Hepatocyte (in vitro differentiated cells): ENCODE data around the gene ZBTB8A. TPM values are rescaled to one million over a fixed set of nuclear protein-coding genes. Genes with fewer than 3 reads are reported as not detected.
"Not testable (repeated sequence)": the region's sequence is repeated elsewhere in the genome, so short reads cannot be mapped to it uniquely, and the experiment has no call there.

Experiments used
- DNase-seq: peaks from one replicate; pipeline ENCODE4 v3.0.0-alpha.2; 2016; ENCODE audit warnings: low spot score
- H2AFZ ChIP-seq: fragments of 200-600 bp; sonication (generic); 2 replicates; pipeline ENCODE4 v1.6.0; 2016; ENCODE audit warnings: antibody characterized with exemption, mild to moderate bottlenecking
- H3K27ac ChIP-seq: fragments of 200-600 bp; sonication (generic); 2 replicates; pipeline ENCODE4 v1.5.1; 2016; ENCODE audit warnings: mild to moderate bottlenecking
- H3K27me3 ChIP-seq: fragments of 200-600 bp; sonication (generic); 2 replicates; pipeline ENCODE4 v1.6.1; 2016
- H3K36me3 ChIP-seq: fragments of 200-600 bp; sonication (generic); replicated peaks from 2 replicates; pipeline ENCODE4 v1.5.1; 2016; ENCODE audit warnings: low read depth; ENCODE audit not compliant: insufficient read depth
- H3K4me1 ChIP-seq: fragments of 200-600 bp; sonication (generic); 2 replicates; pipeline ENCODE4 v1.5.1; 2016; ENCODE audit warnings: mild to moderate bottlenecking, moderate library complexity; ENCODE audit not compliant: insufficient read depth
- H3K4me2 ChIP-seq: fragments of 200-600 bp; sonication (generic); 2 replicates; pipeline ENCODE4 v1.6.0; 2016
- H3K4me3 ChIP-seq: fragments of 200-600 bp; sonication (generic); 2 replicates; pipeline ENCODE4 v1.5.1; 2016; ENCODE audit warnings: mild to moderate bottlenecking
- H3K79me2 ChIP-seq: fragments of 200-600 bp; sonication (generic); 2 replicates; pipeline ENCODE4 v1.6.0; 2017; ENCODE audit warnings: mild to moderate bottlenecking
- H3K9me2 ChIP-seq: fragments of 200-600 bp; sonication (generic); replicated peaks from 2 replicates; pipeline ENCODE4 v1.6.0; 2017; ENCODE audit warnings: mild to moderate bottlenecking; ENCODE audit not compliant: insufficient read depth
- H3K9me3 ChIP-seq: fragments of 200-600 bp; sonication (generic); 2 replicates; pipeline ENCODE4 v1.5.1; 2016; ENCODE audit warnings: low read depth, mild to moderate bottlenecking
- H4K20me1 ChIP-seq: fragments of 200-600 bp; sonication (generic); 2 replicates; pipeline ENCODE4 v1.6.0; 2016; ENCODE audit warnings: mild to moderate bottlenecking; ENCODE audit not compliant: insufficient read depth, poor library complexity, severe bottlenecking
- EZH2 ChIP-seq: fragments of 200-600 bp; sonication (generic); IDR thresholded peaks from 2 replicates; pipeline ENCODE4 v1.6.1; 2016; ENCODE audit warnings: antibody characterized with exemption, mild to moderate bottlenecking, borderline replicate concordance
- EZH2phosphoT487 ChIP-seq: fragments of 200-600 bp; sonication (generic); IDR thresholded peaks from one replicate; pipeline ENCODE4 v1.6.1; 2018; ENCODE audit warnings: antibody characterized with exemption, mild to moderate bottlenecking, low read depth, moderate library complexity; ENCODE audit not compliant: unreplicated experiment, severe bottlenecking
- WGBS: methylation state at CpG from one replicate; pipeline ENCODE4 v1.1.6; 2016; ENCODE audit warnings: low lambda C conversion rate; ENCODE audit errors: missing lambda C conversion rate; 5-methylcytosine and 5-hydroxymethylcytosine counted together
- polyA plus RNA-seq: library from polyadenylated mRNA; unstranded; fragments of >200 nt; fragmentation: Nextera tagmentation; extraction: Ambion mirVana; gene quantifications from 2 replicates; pipeline ENCODE4 v1.2.1, GENCODE V29; 2016
- total RNA-seq: library from RNA; depleted of rRNA; stranded (reverse); fragments of >200 nt; gene quantifications from 2 replicates; pipeline ENCODE4 v1.2.3, GENCODE V29; 2014
- TF ChIP-seq, protein P1 (sequence below): fragments of 200-600 bp; sonication (generic); IDR thresholded peaks from 2 replicates; pipeline ENCODE4 v1.5.1; 2016; ENCODE audit warnings: antibody characterized with exemption, mild to moderate bottlenecking; ENCODE audit not compliant: poor library complexity

The ZBTB8A gene
- total and polyA plus RNA-seq, 2 experiments from 2014 or later, result 3.7 to 5.7 TPM

DNA sequence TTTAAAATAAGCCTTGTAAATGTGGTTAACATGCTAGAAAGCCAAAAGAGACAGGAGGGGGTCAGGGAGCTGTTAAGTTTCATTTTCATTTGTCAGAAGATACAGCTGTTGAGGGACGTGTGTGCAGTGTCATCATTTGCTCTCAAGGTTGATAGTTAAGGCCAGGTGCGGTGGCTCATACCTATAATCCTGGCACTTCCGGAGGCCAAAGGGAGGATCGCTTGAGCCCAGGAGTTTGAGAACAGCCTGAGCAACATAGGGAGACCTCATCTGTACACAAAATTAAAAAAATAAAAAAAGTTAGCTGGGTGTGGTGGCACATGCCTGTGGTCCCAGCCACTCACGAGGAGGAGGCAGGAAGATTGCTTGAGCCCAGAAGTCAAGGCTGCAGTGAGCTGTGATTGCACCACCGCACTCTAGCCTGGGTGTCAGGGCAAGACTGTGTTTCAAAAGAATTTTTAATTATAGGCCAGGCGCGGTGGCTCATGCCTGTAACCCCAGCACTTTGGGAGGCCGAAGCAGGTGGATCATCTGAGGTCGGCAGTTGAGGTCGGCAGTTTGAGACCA, 88.5 kb downstream of the ZBTB8A start:
- H3K27ac ChIP-seq, result no peak overlapping the region
- H3K9me2 ChIP-seq, result no peaks in the 10 kb centered on the region
- peaks cover 8% of the 10 kb centered on the region for H3K79me2 ChIP-seq
- TF ChIP-seq, protein P1, sequence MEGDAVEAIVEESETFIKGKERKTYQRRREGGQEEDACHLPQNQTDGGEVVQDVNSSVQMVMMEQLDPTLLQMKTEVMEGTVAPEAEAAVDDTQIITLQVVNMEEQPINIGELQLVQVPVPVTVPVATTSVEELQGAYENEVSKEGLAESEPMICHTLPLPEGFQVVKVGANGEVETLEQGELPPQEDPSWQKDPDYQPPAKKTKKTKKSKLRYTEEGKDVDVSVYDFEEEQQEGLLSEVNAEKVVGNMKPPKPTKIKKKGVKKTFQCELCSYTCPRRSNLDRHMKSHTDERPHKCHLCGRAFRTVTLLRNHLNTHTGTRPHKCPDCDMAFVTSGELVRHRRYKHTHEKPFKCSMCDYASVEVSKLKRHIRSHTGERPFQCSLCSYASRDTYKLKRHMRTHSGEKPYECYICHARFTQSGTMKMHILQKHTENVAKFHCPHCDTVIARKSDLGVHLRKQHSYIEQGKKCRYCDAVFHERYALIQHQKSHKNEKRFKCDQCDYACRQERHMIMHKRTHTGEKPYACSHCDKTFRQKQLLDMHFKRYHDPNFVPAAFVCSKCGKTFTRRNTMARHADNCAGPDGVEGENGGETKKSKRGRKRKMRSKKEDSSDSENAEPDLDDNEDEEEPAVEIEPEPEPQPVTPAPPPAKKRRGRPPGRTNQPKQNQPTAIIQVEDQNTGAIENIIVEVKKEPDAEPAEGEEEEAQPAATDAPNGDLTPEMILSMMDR, result no peak
- TF ChIP-seq EZH2 (no peak), EZH2phosphoT487 (no peak)
- no peak for DNase-seq
- H3K9me3 ChIP-seq, result no peaks in the 10 kb centered on the region
- H3K4me2 ChIP-seq, result no peak overlapping the region
- no peak overlapping the region for H2AFZ ChIP-seq
- no peaks in the 10 kb centered on the region for H3K4me1 ChIP-seq
- H4K20me1 ChIP-seq, result no peaks in the 10 kb centered on the region
- no peaks in the 10 kb centered on the region for H3K36me3 ChIP-seq
- WGBS, result 91% methylated on average over 11 of the region's 11 CpGs
- no peaks in the 10 kb centered on the region for H3K27me3 ChIP-seq
- H3K4me3 ChIP-seq, result no peak overlapping the region

DNA sequence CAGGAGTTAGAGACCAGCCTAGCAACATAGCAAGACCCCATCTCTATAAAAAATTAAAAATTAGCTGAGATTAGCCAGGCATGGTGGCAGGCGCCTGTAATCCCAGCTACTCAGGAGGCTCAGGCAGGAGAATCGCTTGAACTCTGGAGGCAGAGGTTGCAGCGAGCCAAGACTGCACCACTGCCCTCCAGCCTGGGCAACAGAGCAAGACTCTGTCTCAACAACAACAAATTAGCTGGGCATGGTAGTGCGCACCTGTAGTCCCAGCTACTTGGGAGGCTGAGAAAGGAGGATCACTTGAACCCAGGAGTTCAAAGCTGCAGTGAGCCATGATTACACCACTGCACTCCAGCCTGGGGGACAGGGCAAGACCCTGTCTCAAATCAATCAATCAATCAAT, 90.9 kb downstream of the ZBTB8A start:
- H3K4me2 ChIP-seq, H4K20me1 ChIP-seq, H3K27me3 ChIP-seq, H3K4me3 ChIP-seq, H2AFZ ChIP-seq, H3K4me1 ChIP-seq, H3K27ac ChIP-seq, H3K9me2 ChIP-seq, H3K36me3 ChIP-seq, DNase-seq, H3K9me3 ChIP-seq: not testable (repeated sequence)
- 99% methylated on average over 4 of the region's 4 CpGs for WGBS
- peaks cover 17% of the 10 kb centered on the region for H3K79me2 ChIP-seq

DNA sequence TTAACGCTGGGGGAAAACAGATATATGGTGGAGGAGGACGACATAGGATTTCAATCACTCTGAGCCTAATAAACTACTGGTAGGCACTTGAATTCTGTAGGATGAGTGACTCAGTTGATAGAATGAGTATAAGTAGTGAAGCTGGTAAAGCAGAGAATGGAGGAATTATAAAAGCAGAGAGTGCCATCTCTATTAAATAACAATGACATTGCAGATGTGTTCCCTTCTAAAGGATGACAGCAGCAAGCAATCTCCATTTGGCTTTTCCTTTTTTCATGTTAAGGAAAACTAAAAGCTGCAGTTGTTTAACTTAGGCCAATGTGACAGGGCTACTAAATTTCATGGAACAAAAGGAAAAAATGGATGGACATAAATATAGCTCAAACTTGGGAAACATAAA, 93.6 kb downstream of the ZBTB8A start:
- H3K9me3 ChIP-seq, result no peaks in the 10 kb centered on the region
- no peaks in the 10 kb centered on the region for H3K27me3 ChIP-seq
- no peaks in the 10 kb centered on the region for H3K4me1 ChIP-seq
- H3K4me2 ChIP-seq, result no peak overlapping the region
- no peak for DNase-seq
- H2AFZ ChIP-seq, result no peak overlapping the region
- H3K79me2 ChIP-seq, result peaks cover 38% of the 10 kb centered on the region
- no peaks in the 10 kb centered on the region for H3K9me2 ChIP-seq
- TF ChIP-seq, protein P1, result no peak
- TF ChIP-seq EZH2, result no peak
- no peak for TF ChIP-seq EZH2phosphoT487
- 81% methylated on average over 2 of the region's 2 CpGs for WGBS
- H3K27ac ChIP-seq, result no peak overlapping the region
- peaks cover 5% of the 10 kb centered on the region for H4K20me1 ChIP-seq
- no peak overlapping the region for H3K4me3 ChIP-seq
- H3K36me3 ChIP-seq, result no peaks in the 10 kb centered on the region

DNA sequence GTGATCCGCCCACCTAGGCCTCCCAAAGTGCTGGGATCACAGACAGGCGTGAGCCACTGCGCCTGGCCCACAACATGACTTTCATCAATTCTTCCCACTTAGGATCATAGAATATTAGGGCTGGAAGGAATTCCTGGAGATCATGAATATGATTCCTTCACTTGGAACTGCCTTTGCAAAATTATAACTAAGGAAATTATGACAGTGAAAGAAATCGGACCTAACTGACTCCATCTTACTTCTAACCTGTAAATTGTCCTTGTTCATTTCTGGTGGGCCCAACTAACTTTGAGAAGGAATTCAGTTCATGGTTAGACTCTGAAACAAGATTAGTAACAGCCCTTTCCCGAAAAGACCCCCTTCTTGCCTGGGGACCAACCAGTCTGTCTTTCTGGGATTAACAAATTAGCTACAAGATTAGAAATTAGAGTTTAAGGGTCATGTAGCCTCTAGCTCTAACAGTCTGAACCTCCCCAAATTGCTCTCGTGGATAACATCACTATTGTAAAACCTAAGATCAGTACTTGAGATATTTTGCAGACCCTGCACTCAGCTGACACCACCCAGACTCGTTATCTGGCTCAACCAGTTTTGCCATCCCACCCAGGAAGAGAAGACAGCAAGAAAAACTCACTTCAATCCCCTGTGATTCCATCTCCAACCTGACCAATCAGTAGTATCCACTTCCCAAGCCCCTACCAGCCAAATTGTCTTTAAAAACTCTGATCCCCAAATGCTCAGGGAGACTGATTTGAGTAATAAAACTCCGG, 96.5 kb downstream of the ZBTB8A start:
- no peaks in the 10 kb centered on the region for H3K27me3 ChIP-seq
- no peaks in the 10 kb centered on the region for H3K4me1 ChIP-seq
- no peaks in the 10 kb centered on the region for H3K9me2 ChIP-seq
- DNase-seq, result no peak
- peaks cover 63% of the 10 kb centered on the region for H3K79me2 ChIP-seq
- H4K20me1 ChIP-seq, result peaks cover 5% of the 10 kb centered on the region
- H3K36me3 ChIP-seq, result no peaks in the 10 kb centered on the region
- TF ChIP-seq EZH2phosphoT487, result no peak
- TF ChIP-seq, protein P1, result no peak
- no peak for TF ChIP-seq EZH2
- 81% methylated on average over 8 of the region's 8 CpGs for WGBS
- no peaks in the 10 kb centered on the region for H3K9me3 ChIP-seq
- H2AFZ ChIP-seq, result no peak overlapping the region
- no peak overlapping the region for H3K4me3 ChIP-seq
- no peak overlapping the region for H3K27ac ChIP-seq
- no peak overlapping the region for H3K4me2 ChIP-seq
